Globus pallidus (tissue), 1 donor: ENCODE measurements around the gene CD8B.

ENCODE experiments used
- DNase-seq: peaks from one replicate; pipeline ENCODE4 v3.0.0-alpha.2; 2015; ENCODE audit warnings: low spot score

The CD8B gene

DNA sequence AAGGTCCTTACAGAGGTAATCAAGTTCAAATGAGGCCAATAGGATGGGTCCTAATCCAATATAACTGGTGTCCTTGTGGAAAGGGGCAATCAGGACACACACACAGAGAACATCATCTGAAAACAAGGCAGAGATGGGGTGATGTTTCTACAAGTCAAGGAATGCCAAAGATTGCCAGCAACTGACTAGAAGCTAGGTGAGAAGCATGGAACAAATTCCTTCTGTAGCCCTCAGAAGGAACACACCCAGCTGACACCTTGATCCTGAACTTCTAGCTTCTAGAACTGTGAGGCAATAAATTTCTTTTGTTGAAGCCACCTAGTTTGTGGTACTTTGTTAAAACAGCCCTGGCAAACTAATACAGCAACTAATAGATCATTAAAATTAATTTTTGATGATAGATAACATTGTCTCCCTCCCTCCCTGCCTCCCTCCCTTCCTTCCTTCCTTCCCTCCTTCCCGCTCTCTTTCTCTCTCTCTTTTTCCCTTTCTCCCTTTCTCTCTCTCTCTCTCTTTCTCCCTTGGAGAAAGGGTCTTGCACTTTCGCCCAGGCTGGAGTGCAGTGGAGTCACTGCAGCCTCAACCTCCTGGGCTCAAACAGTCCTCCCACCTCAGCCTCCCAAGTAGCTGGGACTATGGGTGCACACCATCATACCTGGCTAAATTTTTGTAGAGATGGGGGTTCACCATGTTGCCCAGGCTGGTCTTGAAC is 60.7 kb downstream of the CD8B start:
- no peak for DNase-seq

DNA sequence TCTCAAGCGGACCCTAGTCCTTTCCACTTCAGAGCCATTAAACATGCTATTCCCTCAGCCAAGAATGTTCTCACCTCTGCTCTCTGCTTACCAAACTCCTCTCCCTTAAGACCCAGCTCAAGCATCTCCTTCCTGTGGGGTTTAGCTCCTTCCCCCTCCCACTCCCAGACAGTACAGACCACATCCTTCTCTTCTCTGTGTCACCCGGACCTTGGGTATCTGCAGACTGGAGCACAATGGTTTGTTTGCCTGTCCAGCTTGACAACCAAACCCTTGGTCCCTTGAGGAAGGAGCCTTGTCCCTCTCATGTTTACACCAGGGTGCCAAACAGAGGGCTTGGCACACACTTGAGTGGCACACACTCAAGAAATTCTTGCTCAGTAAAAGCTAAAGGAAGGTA is 66.8 kb downstream of the CD8B start:
- no peak for DNase-seq

GRCh38 chr2:86793752-86794151 is 67.9 kb downstream of the CD8B start:
- DNase-seq, result no peak

GRCh38 chr2:86791573-86791972 is 70.1 kb downstream of the CD8B start:
- DNase-seq, result no peak

- DNase-seq, result no peak
These were observed 70.8 kb downstream of the CD8B start, which contains the start of gene CD8A for GRCh38 chr2:86790676-86791572. Gene CD8A, minus strand, starts transcription at chr2:86790913. Its CDS starts 88 bp downstream, at chr2:86790825.

- DNase-seq, result no peak
These were observed 71.5 kb downstream of the CD8B start for GRCh38 chr2:86790134-86790675.

GRCh38 chr2:86789687-86790133 is 72.0 kb downstream of the CD8B start:
- no peak for DNase-seq

- DNase-seq, result no peak
These were observed 72.6 kb downstream of the CD8B start for GRCh38 chr2:86788881-86789686.

DNA sequence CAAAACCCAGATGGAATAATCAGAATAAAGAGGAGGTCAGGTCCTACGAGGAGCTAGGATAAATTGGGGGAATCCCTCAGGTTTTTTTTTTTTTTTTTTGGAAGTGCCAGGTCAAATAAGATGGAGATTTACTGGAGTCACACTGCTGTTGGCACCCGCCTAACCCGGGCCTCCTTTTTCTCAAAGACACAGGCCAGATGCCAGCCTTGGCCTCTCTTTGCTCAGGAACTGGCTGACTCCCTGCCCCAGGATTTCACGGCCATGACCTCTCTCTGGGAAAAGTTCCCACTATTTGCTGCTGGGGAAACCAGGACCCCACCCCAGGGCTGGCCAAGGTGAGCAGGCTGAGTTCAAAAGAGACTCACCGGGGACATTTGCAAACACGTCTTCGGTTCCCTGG is 73.5 kb downstream of the CD8B start:
- peak; percentile 36 for DNase-seq

DNA sequence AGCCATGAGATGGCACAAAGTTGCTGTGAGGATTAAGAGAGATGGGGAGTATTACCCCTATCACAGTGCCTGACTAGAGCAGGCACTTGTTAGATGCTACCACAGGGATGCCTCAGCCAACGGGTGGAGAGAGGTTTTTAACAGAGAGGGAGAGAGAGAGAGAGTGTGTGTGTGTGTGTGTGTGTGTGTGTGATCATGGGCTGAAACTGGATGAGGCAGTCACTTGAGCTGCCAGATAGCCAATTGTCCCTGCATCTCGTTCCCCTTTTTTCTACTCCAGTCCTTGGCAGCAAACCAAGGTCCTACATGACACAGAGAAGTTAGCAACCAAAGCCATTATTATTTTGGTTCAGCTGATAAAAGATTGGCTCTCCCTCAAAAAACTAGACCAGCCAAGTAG is 74.0 kb downstream of the CD8B start:
- DNase-seq, result peak; percentile 53

- DNase-seq, result no peak
These were observed 75.6 kb downstream of the CD8B start for GRCh38 chr2:86786001-86786536.

DNA sequence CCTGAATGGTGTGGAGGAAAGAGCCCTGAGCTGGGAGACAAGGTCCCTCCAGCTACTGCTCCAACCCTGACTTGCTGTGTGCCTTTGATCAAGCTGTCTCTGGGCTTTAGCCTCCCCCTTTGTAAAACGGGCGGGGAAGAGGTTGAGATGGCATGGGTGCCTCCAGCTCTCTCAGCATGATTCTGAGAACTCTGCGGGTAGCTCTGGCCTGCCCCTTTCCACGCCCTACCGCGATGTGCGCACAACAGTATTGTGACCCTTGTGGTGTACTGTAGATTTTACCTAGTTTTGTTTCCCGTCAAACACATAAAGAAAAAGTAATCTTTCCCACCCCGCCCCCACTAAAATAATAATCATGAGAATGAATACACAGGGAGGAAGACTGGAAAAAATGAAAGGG is 76.2 kb downstream of the CD8B start:
- DNase-seq, result no peak

GRCh38 chr2:86783615-86784339 is 77.9 kb downstream of the CD8B start:
- DNase-seq, result no peak

DNA sequence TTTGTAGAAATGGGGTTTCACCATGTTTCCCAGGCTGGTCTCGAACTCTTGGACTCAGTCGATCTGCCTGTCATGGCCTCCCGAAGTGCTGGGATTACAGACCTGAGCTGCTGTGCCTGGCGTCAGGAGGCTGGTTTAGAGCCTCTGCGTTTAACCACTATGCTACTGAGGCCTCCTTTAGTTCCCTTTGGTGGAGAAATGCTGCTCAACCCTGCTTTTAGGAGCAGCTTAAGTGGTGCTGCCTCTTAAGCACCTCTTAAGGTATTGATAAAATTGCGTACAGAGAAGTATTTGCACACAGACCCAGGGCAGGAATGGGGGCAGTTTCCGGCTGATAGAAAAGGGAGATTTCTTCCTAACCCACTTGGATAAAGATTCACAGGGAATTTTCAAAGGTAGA is 78.9 kb downstream of the CD8B start:
- no peak for DNase-seq

GRCh38 chr2:86781363-86781762 is 80.3 kb downstream of the CD8B start:
- DNase-seq, result no peak

DNA sequence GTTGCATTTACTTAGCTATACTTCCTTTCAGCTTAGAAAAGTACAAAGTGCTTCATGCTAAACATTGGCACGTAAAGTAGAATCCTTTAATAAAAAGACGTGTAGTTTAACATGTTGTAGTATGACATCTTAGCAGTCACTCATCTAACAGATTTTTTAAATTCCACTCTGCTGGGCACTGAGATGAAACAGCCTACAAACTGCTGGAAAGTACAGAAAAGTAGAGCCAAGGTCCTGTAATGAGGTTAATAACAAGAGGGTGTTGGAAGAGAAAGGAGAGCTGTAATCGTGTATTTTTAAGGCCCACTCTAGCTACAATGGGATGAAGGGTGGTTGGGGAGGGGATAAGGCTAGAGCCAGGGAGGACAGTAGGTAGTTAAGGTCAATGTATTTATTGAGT is 81.7 kb downstream of the CD8B start:
- no peak for DNase-seq

- DNase-seq, result no peak
These were observed 82.7 kb downstream of the CD8B start for GRCh38 chr2:86778957-86779356.

DNA sequence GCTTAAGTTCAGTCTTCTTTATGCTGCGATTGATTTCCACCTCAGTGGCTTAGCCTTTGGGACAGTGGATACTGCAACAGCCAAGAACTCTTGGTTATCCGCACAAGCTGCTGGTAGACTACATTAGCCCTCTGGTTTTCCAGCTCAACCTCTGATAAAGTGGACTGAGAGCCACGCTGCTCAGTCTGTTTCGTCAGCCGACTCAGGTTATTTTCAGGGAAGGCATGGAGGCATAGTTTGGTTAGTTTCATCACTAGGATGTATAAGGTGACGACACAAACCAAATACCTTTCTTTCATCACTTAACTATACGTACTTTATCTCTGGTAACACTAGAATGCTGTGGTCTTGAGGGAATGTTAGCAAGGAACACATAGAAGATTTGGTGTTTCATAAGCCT is 85.2 kb downstream of the CD8B start:
- no peak for DNase-seq

GRCh38 chr2:86775338-86775737 is 86.3 kb downstream of the CD8B start:
- DNase-seq, result no peak

DNA sequence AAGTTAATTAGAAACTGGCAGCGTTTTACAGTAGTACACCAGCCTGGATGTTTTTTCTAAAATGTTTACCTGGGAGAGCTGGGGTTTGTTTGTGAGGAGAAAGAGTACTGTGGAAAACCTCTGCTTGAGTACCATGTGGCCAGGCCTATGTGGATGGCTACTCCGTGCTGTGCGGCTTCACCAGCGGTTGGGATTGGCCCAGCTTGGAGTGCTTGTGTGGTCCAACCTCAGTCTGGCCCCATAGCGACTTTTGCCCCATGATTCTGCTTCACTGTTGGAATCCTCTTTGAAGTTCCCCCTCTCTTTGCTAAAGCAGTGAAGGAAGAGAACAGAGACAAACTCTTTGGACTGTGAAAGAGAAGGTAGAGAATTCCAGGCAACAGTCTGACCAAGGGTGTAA is 86.8 kb downstream of the CD8B start:
- DNase-seq, result no peak

- no peak for DNase-seq
These were observed 89.1 kb downstream of the CD8B start for GRCh38 chr2:86772611-86773010.
